Measurements from ENCODE around the gene TNFAIP8L2. TPM values are rescaled to one million over a fixed set of nuclear protein-coding genes. Genes with fewer than 3 reads are reported as not detected.

The TNFAIP8L2 gene
- total and polyA plus RNA-seq, 12 donors: 1.4 to 19.9 (median 7.3) TPM

- Histone ChIP-seq H3K27me3 (no peaks in the 10 kb centered on the region), H3K36me3 (replicated peaks in 1 of 2) (peaks cover 0 to 4% of the 10 kb centered on the region in 2 donors), H3K4me3 (no peak overlapping the region), H3K4me1 (replicated peaks in 1 of 2) (no peaks in the 10 kb centered on the region), H3K27ac (no peak overlapping the region), H3K9me3 (replicated peaks in 1 of 3) (no peaks in the 10 kb centered on the region)
- no peak for DNase-seq
- intact Hi-C loops (cut with DNase I): no loop called here
- TF ChIP-seq POLR2A (IDR thresholded peaks at IDR 0.05): no peak
- TF ChIP-seq, protein P1, sequence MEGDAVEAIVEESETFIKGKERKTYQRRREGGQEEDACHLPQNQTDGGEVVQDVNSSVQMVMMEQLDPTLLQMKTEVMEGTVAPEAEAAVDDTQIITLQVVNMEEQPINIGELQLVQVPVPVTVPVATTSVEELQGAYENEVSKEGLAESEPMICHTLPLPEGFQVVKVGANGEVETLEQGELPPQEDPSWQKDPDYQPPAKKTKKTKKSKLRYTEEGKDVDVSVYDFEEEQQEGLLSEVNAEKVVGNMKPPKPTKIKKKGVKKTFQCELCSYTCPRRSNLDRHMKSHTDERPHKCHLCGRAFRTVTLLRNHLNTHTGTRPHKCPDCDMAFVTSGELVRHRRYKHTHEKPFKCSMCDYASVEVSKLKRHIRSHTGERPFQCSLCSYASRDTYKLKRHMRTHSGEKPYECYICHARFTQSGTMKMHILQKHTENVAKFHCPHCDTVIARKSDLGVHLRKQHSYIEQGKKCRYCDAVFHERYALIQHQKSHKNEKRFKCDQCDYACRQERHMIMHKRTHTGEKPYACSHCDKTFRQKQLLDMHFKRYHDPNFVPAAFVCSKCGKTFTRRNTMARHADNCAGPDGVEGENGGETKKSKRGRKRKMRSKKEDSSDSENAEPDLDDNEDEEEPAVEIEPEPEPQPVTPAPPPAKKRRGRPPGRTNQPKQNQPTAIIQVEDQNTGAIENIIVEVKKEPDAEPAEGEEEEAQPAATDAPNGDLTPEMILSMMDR (IDR thresholded peaks at IDR 0.05): no peak
- 77 to 82% (median 81%) methylated on average over 5 of the region's 5 CpGs for WGBS, 4 donors
Observed at GRCh38 chr1:151124763-151125403, 31.6 kb upstream of the TNFAIP8L2 start.

GRCh38 chr1:151128800-151129199 is 27.6 kb upstream of the TNFAIP8L2 start:
- Histone ChIP-seq H3K27me3 (no peaks in the 10 kb centered on the region), H3K9me3 (replicated peaks in 1 of 3) (no peaks in the 10 kb centered on the region), H3K27ac (no peak overlapping the region), H3K4me1 (replicated peaks in 1 of 2) (peaks cover 7 to 11% of the 10 kb centered on the region in 2 donors), H3K36me3 (replicated peaks in 1 of 2) (no peaks in the 10 kb centered on the region), H3K4me3 (no peak overlapping the region)
- intact Hi-C loops (cut with DNase I): no loop called here
- no peak for DNase-seq
- WGBS, 4 donors: 78 to 90% (median 88%) methylated on average over 6 of the region's 6 CpGs
- TF ChIP-seq, protein P1 (IDR thresholded peaks at IDR 0.05): no peak
- no peak for TF ChIP-seq POLR2A (IDR thresholded peaks at IDR 0.05)

DNA sequence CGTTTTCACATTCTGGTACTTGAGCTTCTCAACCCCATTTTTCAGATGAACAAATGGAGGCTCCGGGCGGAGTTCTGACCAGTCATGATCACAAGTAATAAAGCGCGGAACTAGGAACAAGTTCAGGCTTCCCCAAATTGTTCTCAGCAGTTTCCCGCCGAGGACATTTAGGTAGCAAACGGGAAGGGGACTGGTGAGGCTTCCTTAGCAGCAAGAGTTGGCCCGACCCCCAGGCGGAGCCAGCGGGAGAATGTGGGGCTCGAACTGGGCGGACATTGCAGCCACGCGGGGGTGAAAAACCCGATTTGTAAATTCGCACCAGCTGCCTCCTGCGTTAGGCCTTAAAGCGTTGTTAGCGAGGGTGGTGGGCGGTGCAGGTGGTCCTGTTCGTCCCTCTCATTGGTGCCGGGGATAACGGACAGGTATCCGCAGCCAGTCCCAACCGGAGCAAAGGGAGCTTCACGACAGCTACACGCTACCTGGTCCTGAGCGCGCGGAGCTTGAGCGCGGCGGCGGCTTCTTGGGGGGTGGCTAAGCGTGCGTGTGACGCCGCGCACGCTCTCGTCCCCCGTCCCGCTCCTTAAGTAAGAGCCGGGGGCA is 25.4 kb upstream of the TNFAIP8L2 start:
- peak; percentile 54 to 91 (median 63) for DNase-seq
- no peak for TF ChIP-seq POLR2A (IDR thresholded peaks at IDR 0.05)
- TF ChIP-seq, protein P1 (IDR thresholded peaks at IDR 0.05): no peak
- intact Hi-C loops (cut with DNase I): no loop called here
- Histone ChIP-seq H3K27me3 (no peaks in the 10 kb centered on the region), H3K36me3 (replicated peaks in 1 of 2) (no peaks in the 10 kb centered on the region), H3K4me3 (peak overlapping the region in 1 of 4 donors; percentile 39), H3K4me1 (replicated peaks in 1 of 2) (peaks cover 7 to 11% of the 10 kb centered on the region in 2 donors), H3K27ac (peak overlapping the region in 2 of 5 donors; percentile 31 to 52), H3K9me3 (replicated peaks in 1 of 3) (no peaks in the 10 kb centered on the region)
- 30 to 48% (median 38%) methylated on average over 37 to 45 of the region's 45 CpGs for WGBS, 4 donors

DNA sequence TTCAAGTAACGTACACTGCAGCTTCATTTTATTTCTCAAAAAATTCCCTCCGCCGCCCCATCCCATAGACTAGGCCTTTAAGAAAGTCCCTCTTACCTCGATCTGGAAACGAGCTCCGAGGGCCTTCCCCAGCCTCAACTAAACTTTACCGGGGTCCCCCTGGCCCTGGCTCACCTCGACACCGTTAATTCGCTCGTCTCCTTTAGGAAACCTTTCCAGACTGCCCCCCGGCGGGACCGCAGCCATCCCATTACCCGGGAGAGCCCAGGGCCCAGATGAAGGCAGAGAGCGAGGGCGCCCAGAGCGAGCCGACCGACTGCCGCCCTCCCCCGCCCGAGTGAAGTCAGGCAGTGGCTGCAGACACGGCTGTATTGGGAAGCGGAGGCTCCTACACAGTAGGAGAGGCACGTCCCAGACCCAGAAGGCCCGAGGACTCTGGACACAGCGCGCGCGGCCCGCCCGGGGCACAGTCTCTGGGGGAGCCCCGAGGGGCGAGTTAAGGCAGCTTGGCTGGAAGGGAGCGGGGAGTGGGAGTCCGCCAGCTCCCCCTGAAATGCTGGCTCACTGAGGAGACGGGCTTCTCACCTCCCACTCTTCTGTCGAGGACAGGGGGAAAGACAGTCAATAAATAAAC is 24.6 kb upstream of the TNFAIP8L2 start:
- no peaks in the 10 kb centered on the region for H3K36me3 ChIP-seq (replicated peaks in 1 of 2)
- WGBS, 4 donors: 39 to 68% (median 54%) methylated on average over 21 to 39 of the region's 39 CpGs
- peak in 1 of 7 donors; percentile 51 for DNase-seq
- H3K4me1 ChIP-seq (replicated peaks in 1 of 2): peaks cover 7 to 11% of the 10 kb centered on the region in 2 donors
- H3K4me3 ChIP-seq: peak overlapping the region in 1 of 4 donors; percentile 39
- no peak for TF ChIP-seq POLR2A (IDR thresholded peaks at IDR 0.05)
- TF ChIP-seq, protein P1 (IDR thresholded peaks at IDR 0.05): no peak
- H3K27ac ChIP-seq: peak overlapping the region in 2 of 5 donors; percentile 31 to 52
- H3K27me3 ChIP-seq: no peaks in the 10 kb centered on the region
- intact Hi-C loops (cut with DNase I): no loop called here
- H3K9me3 ChIP-seq (replicated peaks in 1 of 3): no peaks in the 10 kb centered on the region

Measured in adrenal gland (tissue), 12 donors.